GM10266 (cell line): ENCODE results near the gene EEF2K.
"Not testable (repeated sequence)": the region's sequence is repeated elsewhere in the genome, so short reads cannot be mapped to it uniquely, and the experiment has no call there.

Source experiments
- DNase-seq: peaks from one replicate; pipeline ENCODE4 v3.0.0; 2012; ENCODE audit errors: extremely low spot score
- TF ChIP-seq, protein P1 (sequence below): IDR thresholded peaks from 2 replicates; pipeline ENCODE4 v1.5.1; 2012; ENCODE audit warnings: mild to moderate bottlenecking, low read depth; ENCODE audit not compliant: control insufficient read depth, insufficient read depth; ENCODE audit errors: missing control alignments

The EEF2K gene

DNA sequence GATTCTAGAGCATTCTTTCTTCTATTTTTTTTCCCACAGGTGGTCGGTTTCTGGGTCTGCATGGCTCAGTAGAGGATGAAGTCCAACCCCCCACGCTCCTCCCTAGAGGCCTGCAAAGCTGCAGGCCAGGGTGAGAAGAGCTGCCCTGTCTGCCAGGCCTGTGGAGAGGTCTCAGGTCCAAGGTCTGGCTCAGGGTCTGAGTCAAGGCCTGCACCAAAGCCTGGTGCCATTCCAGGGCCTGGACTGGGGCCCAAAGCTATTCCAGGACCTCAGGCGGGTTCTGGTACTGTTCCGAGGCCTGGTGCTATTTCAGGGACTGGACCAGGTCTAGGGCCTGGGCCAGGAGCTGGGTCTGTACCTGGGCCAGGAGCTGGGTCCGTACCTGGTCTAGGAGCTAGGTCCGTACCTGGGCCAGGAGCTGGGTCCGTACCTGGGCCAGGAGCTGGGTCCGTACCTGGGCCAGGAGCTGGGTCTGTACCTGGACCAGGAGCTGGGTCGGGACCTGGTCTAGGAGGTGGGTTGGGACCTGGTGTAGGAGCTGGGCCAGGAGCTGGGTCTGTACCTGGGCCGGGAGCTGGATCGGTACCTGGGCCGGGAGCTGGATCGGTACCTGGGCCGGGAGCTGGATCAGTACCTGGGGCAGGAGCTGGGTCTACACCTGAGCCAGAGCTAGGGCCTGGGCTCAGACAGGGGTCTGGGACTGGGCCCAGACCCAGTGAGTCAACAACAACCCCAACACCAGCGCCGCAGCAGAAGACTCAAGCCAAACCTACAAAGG, 40.4 kb upstream of the EEF2K start:
- DNase-seq, result no peak
- TF ChIP-seq, protein P1, sequence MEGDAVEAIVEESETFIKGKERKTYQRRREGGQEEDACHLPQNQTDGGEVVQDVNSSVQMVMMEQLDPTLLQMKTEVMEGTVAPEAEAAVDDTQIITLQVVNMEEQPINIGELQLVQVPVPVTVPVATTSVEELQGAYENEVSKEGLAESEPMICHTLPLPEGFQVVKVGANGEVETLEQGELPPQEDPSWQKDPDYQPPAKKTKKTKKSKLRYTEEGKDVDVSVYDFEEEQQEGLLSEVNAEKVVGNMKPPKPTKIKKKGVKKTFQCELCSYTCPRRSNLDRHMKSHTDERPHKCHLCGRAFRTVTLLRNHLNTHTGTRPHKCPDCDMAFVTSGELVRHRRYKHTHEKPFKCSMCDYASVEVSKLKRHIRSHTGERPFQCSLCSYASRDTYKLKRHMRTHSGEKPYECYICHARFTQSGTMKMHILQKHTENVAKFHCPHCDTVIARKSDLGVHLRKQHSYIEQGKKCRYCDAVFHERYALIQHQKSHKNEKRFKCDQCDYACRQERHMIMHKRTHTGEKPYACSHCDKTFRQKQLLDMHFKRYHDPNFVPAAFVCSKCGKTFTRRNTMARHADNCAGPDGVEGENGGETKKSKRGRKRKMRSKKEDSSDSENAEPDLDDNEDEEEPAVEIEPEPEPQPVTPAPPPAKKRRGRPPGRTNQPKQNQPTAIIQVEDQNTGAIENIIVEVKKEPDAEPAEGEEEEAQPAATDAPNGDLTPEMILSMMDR, result no peak

DNA sequence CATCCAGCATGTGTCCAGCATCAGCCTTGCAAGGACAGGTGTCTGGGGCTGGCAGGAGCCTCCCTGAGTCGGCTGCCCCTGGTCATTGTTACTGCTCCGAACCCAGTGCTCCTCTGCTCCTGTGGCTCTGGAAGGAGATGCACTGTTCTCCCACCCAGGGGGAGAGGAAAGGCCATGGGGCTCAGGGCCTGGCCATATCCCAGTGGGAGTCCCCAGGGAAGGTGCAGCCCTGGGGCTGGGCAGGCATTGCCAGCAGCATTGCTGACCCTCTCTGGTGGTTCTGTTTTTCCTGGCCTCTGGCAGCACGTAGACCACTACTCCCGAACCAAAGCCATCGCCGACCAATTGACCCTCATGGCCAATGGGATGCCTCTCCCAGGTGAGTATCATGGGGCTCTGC, 34.1 kb upstream of the EEF2K start:
- TF ChIP-seq, protein P1, result no peak
- DNase-seq, result no peak

DNA sequence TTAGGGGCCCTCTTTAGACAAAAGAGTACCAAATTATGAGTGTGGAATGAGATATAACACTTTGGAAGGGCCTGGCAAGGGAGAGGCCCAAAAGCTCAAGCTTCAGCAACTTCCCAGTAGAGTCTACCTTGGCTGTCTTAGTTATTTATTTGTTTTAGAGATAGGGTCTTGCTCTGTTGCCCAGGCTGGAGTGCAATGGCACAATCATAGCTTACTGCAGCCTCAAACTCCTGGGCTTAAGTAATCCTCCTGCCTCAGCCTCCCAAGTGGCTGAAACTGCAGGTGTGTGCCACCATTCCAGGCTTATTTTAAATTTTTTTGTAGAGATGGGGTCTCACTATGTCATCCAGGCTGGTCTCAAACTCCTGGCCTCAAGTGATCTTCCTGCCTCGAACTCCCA, 33.4 kb upstream of the EEF2K start:
- DNase-seq, result not testable (repeated sequence)

DNA sequence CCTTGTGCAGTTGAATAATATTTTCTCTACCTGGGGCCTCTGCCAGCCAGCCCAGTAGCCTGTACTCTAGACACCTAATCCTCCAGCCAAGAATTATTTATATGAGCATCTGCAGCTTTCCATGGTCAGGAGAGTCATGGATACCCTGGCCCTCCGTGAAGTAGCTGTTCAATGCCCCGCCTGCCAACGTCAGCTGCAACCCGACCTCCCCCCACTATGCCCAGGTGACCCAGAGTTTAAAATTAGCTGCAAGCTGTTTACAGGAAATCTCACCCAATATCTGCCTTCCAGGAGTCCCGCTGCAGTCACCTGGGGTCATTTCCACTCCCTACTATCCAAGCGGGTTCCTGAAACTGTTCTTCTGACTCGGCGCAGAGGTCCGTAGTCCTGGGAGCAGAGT, 31.4 kb upstream of the EEF2K start:
- TF ChIP-seq, protein P1, result no peak
- no peak for DNase-seq

DNA sequence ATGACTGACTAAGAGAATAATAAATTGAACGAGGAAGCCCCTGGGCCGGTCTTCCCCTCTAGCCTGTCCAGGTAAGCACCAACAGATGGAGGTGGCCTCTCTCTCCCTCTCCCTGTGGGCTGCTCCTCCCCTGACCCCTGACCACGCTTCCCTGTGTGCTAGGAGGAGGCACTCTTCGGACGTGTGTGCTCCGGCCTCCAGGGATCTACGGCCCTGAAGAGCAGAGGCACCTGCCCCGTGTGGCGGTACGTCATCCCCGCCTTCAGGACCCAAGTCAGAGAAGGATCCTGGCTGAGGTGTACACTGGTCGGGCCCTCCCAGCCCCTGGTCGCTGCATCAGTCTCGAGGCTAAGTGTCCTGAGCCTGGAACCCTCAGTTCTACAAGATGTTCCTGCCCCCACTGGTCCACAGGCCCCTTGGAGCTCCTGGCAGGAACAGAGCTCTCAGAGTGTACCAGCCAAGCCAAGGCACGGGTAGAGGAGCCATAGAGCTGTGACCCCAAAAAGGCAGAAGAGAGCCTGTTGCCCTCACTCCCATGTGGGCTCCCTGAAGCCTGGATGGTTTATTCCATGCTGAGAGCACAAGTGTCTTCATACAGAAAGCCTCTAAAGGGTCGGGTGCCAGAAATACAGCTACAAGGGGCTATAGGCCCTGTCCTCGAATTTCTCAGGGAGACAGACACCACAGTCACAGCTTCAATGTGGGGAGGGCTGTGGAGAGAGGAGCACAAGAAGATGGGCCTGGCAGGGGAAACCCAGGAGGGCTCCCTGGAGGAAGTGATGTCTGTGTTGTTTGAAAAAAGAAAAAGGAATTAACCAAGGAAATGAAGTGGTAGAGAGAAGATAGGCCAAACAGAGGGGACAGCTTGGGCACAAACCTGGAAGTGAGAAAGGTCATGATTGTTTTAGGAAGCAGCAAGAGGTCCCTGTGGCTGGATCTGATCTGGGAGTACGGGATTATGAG, 27.8 kb upstream of the EEF2K start:
- TF ChIP-seq, protein P1, result no peak
- DNase-seq, result no peak

DNA sequence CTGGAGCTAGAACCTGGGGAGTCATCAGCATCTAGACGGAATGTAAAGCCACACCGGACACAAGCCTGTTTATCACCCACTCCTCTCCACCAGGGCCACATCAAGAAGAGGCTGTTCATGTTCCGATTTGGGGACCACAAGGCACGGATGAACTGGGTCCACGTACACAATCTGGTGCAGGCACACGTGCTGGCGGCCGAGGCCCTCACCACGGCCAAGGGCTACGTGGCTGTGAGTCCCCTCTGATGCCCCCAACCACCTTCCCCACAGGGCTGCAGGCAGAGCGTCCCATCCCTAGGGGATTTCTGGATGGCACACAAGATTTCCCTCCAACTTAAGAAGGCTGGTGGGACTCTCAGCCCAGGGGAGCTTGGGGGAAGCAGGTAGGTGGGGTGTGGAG, 24.7 kb upstream of the EEF2K start:
- TF ChIP-seq, protein P1, result no peak
- no peak for DNase-seq

DNA sequence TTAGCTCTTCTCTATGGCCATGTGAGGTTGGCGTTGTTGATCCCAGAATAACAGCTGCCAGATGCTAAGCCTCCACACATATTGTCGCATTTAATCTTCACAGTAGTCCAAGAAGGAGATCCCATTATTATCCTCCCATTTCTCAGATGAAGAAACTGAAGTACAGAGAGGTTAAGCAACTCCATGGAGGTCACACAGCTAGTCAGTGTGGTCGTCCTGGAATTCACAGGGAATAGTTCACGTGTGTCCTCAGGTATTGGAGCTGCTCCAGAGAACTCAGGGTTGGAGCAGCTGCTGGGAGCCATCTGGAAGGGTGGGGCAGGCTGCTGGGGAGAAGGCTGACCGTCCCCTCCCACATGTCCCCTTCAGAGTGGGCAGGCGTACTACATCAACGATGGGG, 24.2 kb upstream of the EEF2K start:
- no peak for DNase-seq
- TF ChIP-seq, protein P1, result no peak
